Keratinocyte (primary cell): Measurements from ENCODE around the gene RUSC1. TPM values are rescaled to one million over a fixed set of nuclear protein-coding genes. Genes with fewer than 3 reads are reported as not detected.
A peak's percentile ranks its signal among the peaks of the same experiment; 100 is the strongest.

Source experiments
- DNase-seq: peaks from one replicate; pipeline ENCODE4 v3.0.0-alpha.2; 2011; ENCODE audit warnings: low read depth, missing footprints, low spot score
- FAIRE-seq: peaks from 2 replicates; lab custom pipeline; 2011; peaks lifted over from hg19 to GRCh38; lab: Jason Lieb, UNC
- H2AFZ ChIP-seq: 2 replicates; pipeline ENCODE4 v1.6.0; 2012; ENCODE audit warnings: low read length, control low read depth, inconsistent platforms; ENCODE audit not compliant: control insufficient read depth
- H3K27ac ChIP-seq: 2 replicates; pipeline ENCODE4 v1.5.1; 2011; ENCODE audit warnings: low read length; ENCODE audit not compliant: control insufficient read depth, insufficient read depth
- H3K27me3 ChIP-seq: 3 replicates; pipeline ENCODE4 v1.6.0; 2011; ENCODE audit warnings: low read length; ENCODE audit not compliant: control insufficient read depth, insufficient read depth; ENCODE audit errors: extremely low read depth
- H3K36me3 ChIP-seq, 2 experiments: 2 replicates in 1 of 2; 3 replicates in 1 of 2; pipeline ENCODE4 v1.5.1; 2011; ENCODE audit warnings: low read length in 2 of 2, mild to moderate bottlenecking in 1 of 2; ENCODE audit not compliant: control insufficient read depth in 2 of 2, insufficient read depth in 2 of 2; ENCODE audit errors: extremely low read depth in 1 of 2
- H3K4me1 ChIP-seq: 3 replicates; pipeline ENCODE4 v1.5.1; 2011; ENCODE audit warnings: low read length; ENCODE audit not compliant: control insufficient read depth, insufficient read depth; ENCODE audit errors: extremely low read depth
- H3K4me2 ChIP-seq: 3 replicates; pipeline ENCODE4 v1.6.0; 2011; ENCODE audit warnings: low read depth, low read length; ENCODE audit not compliant: control insufficient read depth, insufficient read depth; ENCODE audit errors: extremely low read depth
- H3K4me3 ChIP-seq, 3 experiments: fragments of 200-600 bp in 1 of 3; sonication (generic) in 1 of 3; 2 replicates in 2 of 3; 3 replicates in 1 of 3; pipeline ENCODE4 v1.5.1; 2011 to 2016; ENCODE audit warnings: low read length in 3 of 3, mild to moderate bottlenecking in 3 of 3, control low read depth in 2 of 3, inconsistent platforms in 1 of 3, low read depth in 1 of 3, mixed read lengths in 1 of 3, mixed run types in 1 of 3, moderate library complexity in 1 of 3; ENCODE audit not compliant: control insufficient read depth in 2 of 3, insufficient read depth in 2 of 3; ENCODE audit errors: extremely low read depth in 1 of 3
- H3K79me2 ChIP-seq: 2 replicates; pipeline ENCODE4 v1.6.0; 2012; ENCODE audit warnings: low read length; ENCODE audit not compliant: control insufficient read depth, insufficient read depth
- H3K9ac ChIP-seq: 3 replicates; pipeline ENCODE4 v1.6.0; 2011; ENCODE audit warnings: low read length; ENCODE audit not compliant: control insufficient read depth, insufficient read depth; ENCODE audit errors: extremely low read depth
- H3K9me1 ChIP-seq: 3 replicates; pipeline ENCODE4 v1.6.0; 2011; ENCODE audit warnings: low read length; ENCODE audit not compliant: control insufficient read depth, insufficient read depth; ENCODE audit errors: extremely low read depth
- H3K9me3 ChIP-seq: 2 replicates; pipeline ENCODE4 v1.5.1; 2012; ENCODE audit warnings: low read depth, low read length; ENCODE audit not compliant: control insufficient read depth
- H4K20me1 ChIP-seq: 3 replicates; pipeline ENCODE4 v1.6.0; 2011; ENCODE audit warnings: low read length; ENCODE audit not compliant: control insufficient read depth, insufficient read depth; ENCODE audit errors: extremely low read depth
- CTCF ChIP-seq, 3 experiments: IDR thresholded peaks in 1 of 3; conservative IDR thresholded peaks in 1 of 3; optimal IDR thresholded peaks in 1 of 3; 2 replicates in 2 of 3; 3 replicates in 1 of 3; pipeline versions ENCODE3 to v1.5.1; 2011; ENCODE audit warnings: low read length in 3 of 3, mild to moderate bottlenecking in 3 of 3, moderate library complexity in 2 of 3, control low read depth in 1 of 3, inconsistent platforms in 1 of 3; ENCODE audit not compliant: insufficient read depth in 2 of 3; ENCODE audit errors: extremely low read depth in 1 of 3
- EZH2 ChIP-seq: IDR thresholded peaks from one replicate; pipeline ENCODE4 v1.6.1; 2012; ENCODE audit warnings: inconsistent platforms, mild to moderate bottlenecking, low read length, moderate library complexity
- dilution Hi-C: fragments of 300-500 bp; cut with MboI; formaldehyde crosslinking; loops from one replicate; pipeline ENCODE4 v1.7.0; 2020; ENCODE audit warnings: low sequenced_read_pairs; ENCODE audit not compliant: extremely low pct_ligation_motif_present
- polyA plus RNA-seq, 5 experiments: library from polyadenylated mRNA; depleted of rRNA in 3 of 5; stranded (reverse) in 3 of 5; stranded (forward) in 1 of 5; unstranded in 1 of 5; fragments of >200 nt; gene quantifications; 1 replicate in 1 of 5; 2 replicates in 3 of 5; 3 replicates in 1 of 5; pipeline versions ENCODE4 v1.2.1 to v1.2.3, GENCODE V29; 2011 to 2012; ENCODE audit warnings: missing spikeins in 2 of 5, low read depth in 1 of 5, low replicate concordance in 1 of 5

RUSC1 gene
- polyA plus RNA-seq, 1 donor (not counting 4 experiments of a cell fraction or from before 2014, with no cell fraction given): 32.8 TPM

- no peaks in the 10 kb centered on the region for H3K9me1 ChIP-seq
- H3K27me3 ChIP-seq: no peaks in the 10 kb centered on the region
- peak overlapping the region; percentile 90 for H3K4me2 ChIP-seq
- TF ChIP-seq EZH2: no peak
- peak; percentile 50 to 67 (median 57) for TF ChIP-seq CTCF (optimal IDR thresholded peaks at IDR 0.05 in 1 of 3, IDR thresholded peaks at IDR 0.05 in 1 of 3, conservative IDR thresholded peaks at IDR 0.05 in 1 of 3; ENCODE audit: extremely low read depth in 1 of 3, insufficient read depth in 2 of 3, low read length in 3 of 3)
- H4K20me1 ChIP-seq: no peaks in the 10 kb centered on the region
- H3K9ac ChIP-seq: peak overlapping the region; percentile 68
- peak overlapping the region; percentile 87 for H2AFZ ChIP-seq
- no peaks in the 10 kb centered on the region for H3K36me3 ChIP-seq
- H3K27ac ChIP-seq: no peak overlapping the region
- H3K79me2 ChIP-seq: no peaks in the 10 kb centered on the region
- no peaks in the 10 kb centered on the region for H3K9me3 ChIP-seq
- H3K4me3 ChIP-seq: peak overlapping the region; percentile 66 to 82 (median 73)
- DNase-seq: no peak
- no peak for FAIRE-seq
- dilution Hi-C loops: no loop called here
- peaks cover 15% of the 10 kb centered on the region for H3K4me1 ChIP-seq
These were observed 42.6 kb upstream of the RUSC1 start for GRCh38 chr1:155277902-155278688.

DNA sequence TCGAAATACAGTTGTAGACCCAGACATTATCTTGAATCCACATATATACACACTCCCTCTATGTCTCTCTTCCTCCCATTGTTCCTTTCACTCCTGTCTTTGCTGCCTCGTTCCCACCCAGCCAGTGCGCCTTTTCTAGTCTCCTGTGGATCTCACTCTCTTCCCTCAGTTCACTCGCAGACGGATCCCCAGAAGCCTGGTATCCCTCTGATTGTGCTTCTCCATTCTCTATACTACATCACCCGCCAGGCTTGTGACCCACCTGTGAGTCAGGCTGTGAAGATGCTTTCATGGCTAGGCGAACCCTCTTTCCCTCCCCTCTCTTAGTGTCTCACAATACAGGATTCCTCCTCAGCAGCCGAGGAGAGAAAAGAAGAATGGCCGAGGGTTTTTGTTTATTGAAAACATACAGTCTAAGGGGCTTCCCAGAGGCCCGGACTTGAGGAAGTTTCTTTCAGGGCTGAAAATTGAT, 42.0 kb upstream of the RUSC1 start:
- Histone ChIP-seq H3K9ac (no peak overlapping the region), H3K27ac (no peak overlapping the region), H3K4me2 (peak overlapping the region; percentile 90), H3K4me1 (peaks cover 12% of the 10 kb centered on the region), H2AFZ (no peak overlapping the region), H3K9me1 (no peaks in the 10 kb centered on the region), H3K9me3 (no peaks in the 10 kb centered on the region), H3K36me3 (no peaks in the 10 kb centered on the region), H3K79me2 (no peaks in the 10 kb centered on the region), H4K20me1 (no peaks in the 10 kb centered on the region), H3K27me3 (no peaks in the 10 kb centered on the region), H3K4me3 (no peak overlapping the region)
- no peak for FAIRE-seq
- DNase-seq: no peak
- no peak for TF ChIP-seq CTCF (optimal IDR thresholded peaks at IDR 0.05 in 1 of 3, IDR thresholded peaks at IDR 0.05 in 1 of 3, conservative IDR thresholded peaks at IDR 0.05 in 1 of 3; ENCODE audit: extremely low read depth in 1 of 3, insufficient read depth in 2 of 3, low read length in 3 of 3)
- dilution Hi-C loops: no loop called here
